Activated CD8-positive, alpha-beta T cell treated with anti-CD3 and anti-CD28 coated beads for 36 hours (primary cell): ENCODE results near the gene WDPCP. TPM values are rescaled to one million over a fixed set of nuclear protein-coding genes. Genes with fewer than 3 reads are reported as not detected.
"Not testable (repeated sequence)": the region's sequence is repeated elsewhere in the genome, so short reads cannot be mapped to it uniquely, and the experiment has no call there.

Experiments used
- ATAC-seq: fragments of 200-7000 bp; cut with Tn5 transposase; one replicate; pipeline ENCODE4 v1.10.0; 2021; ENCODE audit warnings: mild to moderate bottlenecking, moderate library complexity
- CTCF ChIA-PET: fragments of 350-600 bp; sonication (Branson Sonifier 250); formaldehyde crosslinking; loops from one replicate; lab custom pipeline; 2021; ENCODE audit warnings: antibody characterized with exemption; lab: Charles Lee
- POLR2A ChIA-PET: fragments of 350-600 bp; sonication (Branson Sonifier 250); formaldehyde crosslinking; loops from one replicate; lab custom pipeline; 2021; ENCODE audit warnings: antibody characterized with exemption; lab: Charles Lee
- DNase-seq: peaks from one replicate; pipeline ENCODE4 v3.0.0-alpha.2; 2020
- H3K27ac Mint-ChIP-seq: one replicate; pipeline ENCODE4 v1.8.0; 2021; ENCODE audit warnings: mild to moderate bottlenecking, mixed read lengths
- H3K27me3 Mint-ChIP-seq: one replicate; pipeline ENCODE4 v1.8.0; 2021; ENCODE audit warnings: mixed read lengths
- H3K36me3 Mint-ChIP-seq: one replicate; pipeline ENCODE4 v1.8.0; 2021; ENCODE audit warnings: low read depth, mixed read lengths
- H3K4me1 Mint-ChIP-seq: one replicate; pipeline ENCODE4 v1.8.0; 2021; ENCODE audit warnings: low read depth, mixed read lengths
- H3K4me3 Mint-ChIP-seq: one replicate; pipeline ENCODE4 v1.8.0; 2021; ENCODE audit warnings: mild to moderate bottlenecking, moderate library complexity, mixed read lengths
- H3K9me3 Mint-ChIP-seq: one replicate; pipeline ENCODE4 v1.8.0; 2021; ENCODE audit warnings: mixed read lengths
- CTCF ChIP-seq: fragments of 200-600 bp; IDR thresholded peaks from one replicate; pipeline ENCODE4 v1.8.0; 2022; ENCODE audit warnings: antibody characterized with exemption, mild to moderate bottlenecking
- intact Hi-C: fragments of 100-400 bp; cut with micrococcal nuclease; formaldehyde crosslinking; loops from one replicate; pipeline ENCODE4 v1.10.0; 2022
- total RNA-seq, 2 experiments: library from RNA; stranded (reverse); gene quantifications; one replicate each; pipeline ENCODE4 v1.2.3, GENCODE V29; 2021

WDPCP gene
- total RNA-seq, 2 experiments from 2014 or later, result 5.0 to 5.8 TPM

- intact Hi-C loops, result no loop called here
- no peak for DNase-seq
- POLR2A ChIA-PET, result interaction anchor here (0.6 kb wide), 1 partner anchor 105 kb away, joined by 3 read pairs; no protein-coding TSS in a partner anchor
Measured at GRCh38 chr2:63163161-63163820, 425.0 kb downstream of the WDPCP start.

GRCh38 chr2:63159262-63159661 lies 429.0 kb downstream of the WDPCP start:
- no peak for TF ChIP-seq CTCF
- DNase-seq, result no peak
- no peaks in the 10 kb centered on the region for H3K27me3 Mint-ChIP-seq
- H3K36me3 Mint-ChIP-seq, result no peaks in the 10 kb centered on the region
- ChIA-PET CTCF (no interaction called here), POLR2A (no interaction called here)
- H3K27ac Mint-ChIP-seq, result no peak overlapping the region
- H3K4me1 Mint-ChIP-seq, result no peaks in the 10 kb centered on the region
- H3K4me3 Mint-ChIP-seq, result no peak overlapping the region
- intact Hi-C loops, result no loop called here
- H3K9me3 Mint-ChIP-seq, result peaks cover 3% of the 10 kb centered on the region
- no peak for ATAC-seq

More at GRCh38 chr2:63163161-63163820, 425.0 kb downstream of the WDPCP start:
- TF ChIP-seq CTCF, result no peak
- CTCF ChIA-PET, result interaction anchor here (1.5 kb wide), 1 partner anchor 38 kb away, joined by 3 read pairs; no protein-coding TSS in a partner anchor
- peaks cover 6% of the 10 kb centered on the region for H3K9me3 Mint-ChIP-seq
- H3K27me3 Mint-ChIP-seq, result no peaks in the 10 kb centered on the region
- peaks cover 8% of the 10 kb centered on the region for H3K36me3 Mint-ChIP-seq
- no peaks in the 10 kb centered on the region for H3K4me1 Mint-ChIP-seq
- H3K27ac Mint-ChIP-seq, result no peak overlapping the region
- H3K4me3 Mint-ChIP-seq, result no peak overlapping the region
- no peak for ATAC-seq

GRCh38 chr2:63136683-63137082 lies 451.6 kb downstream of the WDPCP start:
- Mint-ChIP-seq H3K9me3 (peaks cover 53% of the 10 kb centered on the region), H3K36me3 (peaks cover 16% of the 10 kb centered on the region)
- H3K4me3 Mint-ChIP-seq, DNase-seq, H3K27ac Mint-ChIP-seq, intact Hi-C loops, POLR2A ChIA-PET, CTCF ChIA-PET, ATAC-seq, H3K4me1 Mint-ChIP-seq, H3K27me3 Mint-ChIP-seq: not testable (repeated sequence)

GRCh38 chr2:63132020-63132419 lies 456.3 kb downstream of the WDPCP start:
- H3K4me3 Mint-ChIP-seq, result no peak overlapping the region
- CTCF ChIA-PET, result no interaction called here

GRCh38 chr2:63131196-63131595 lies 457.1 kb downstream of the WDPCP start:
- Mint-ChIP-seq H3K36me3 (peaks cover 7% of the 10 kb centered on the region), H3K27me3 (no peaks in the 10 kb centered on the region), H3K9me3 (peaks cover 22% of the 10 kb centered on the region), H3K27ac (no peak overlapping the region), H3K4me3 (no peak overlapping the region), H3K4me1 (no peaks in the 10 kb centered on the region)
- POLR2A ChIA-PET, result no interaction called here
- intact Hi-C loops, result no loop called here
- no peak for TF ChIP-seq CTCF
- DNase-seq (no peak), ATAC-seq (no peak)
- CTCF ChIA-PET, result no interaction called here

More at GRCh38 chr2:63132020-63132419, 456.3 kb downstream of the WDPCP start:
- no peak for DNase-seq
- ATAC-seq, result no peak
- H3K27me3 Mint-ChIP-seq, result no peaks in the 10 kb centered on the region
- peaks cover 7% of the 10 kb centered on the region for H3K36me3 Mint-ChIP-seq
- H3K27ac Mint-ChIP-seq, result no peak overlapping the region
- peaks cover 26% of the 10 kb centered on the region for H3K9me3 Mint-ChIP-seq
- POLR2A ChIA-PET, result no interaction called here
- no peaks in the 10 kb centered on the region for H3K4me1 Mint-ChIP-seq
- intact Hi-C loops, result no loop called here
- TF ChIP-seq CTCF, result no peak
